Thoracic aorta (tissue), 2 donors: ENCODE measurements around the gene SFSWAP. TPM values are rescaled to one million over a fixed set of nuclear protein-coding genes. Genes with fewer than 3 reads are reported as not detected.

ENCODE experiments used
- ATAC-seq: fragments of 150-250 bp; one replicate; pipeline ENCODE4 v1.8.0; 2017; ENCODE audit warnings: low read depth; ENCODE audit not compliant: insufficient number of reproducible peaks, low FRiP score
- DNase-seq: peaks from one replicate; pipeline ENCODE4 v3.0.0-alpha.2; 2020; ENCODE audit warnings: low spot score
- H3K27ac ChIP-seq, 2 donors: fragments of 200-600 bp; sonication (generic); 1 replicate in 1 of 2; 2 replicates in 1 of 2; pipeline ENCODE4 v1.5.1; 2016; ENCODE audit warnings: mild to moderate bottlenecking in 2 of 2, moderate library complexity in 2 of 2
- H3K27me3 ChIP-seq: fragments of 200-600 bp; sonication (generic); replicated peaks from 2 replicates; pipeline ENCODE4 v1.6.0; 2016; ENCODE audit warnings: mild to moderate bottlenecking; ENCODE audit not compliant: insufficient read depth
- H3K36me3 ChIP-seq: fragments of 200-600 bp; sonication (generic); one replicate; pipeline ENCODE4 v1.5.1; 2016
- H3K4me1 ChIP-seq, 2 donors: fragments of 200-600 bp; sonication (generic); 1 replicate in 1 of 2; 2 replicates in 1 of 2; pipeline versions ENCODE4 v1.5.1 to v1.6.0; 2016; ENCODE audit warnings: low read depth in 2 of 2, mild to moderate bottlenecking in 1 of 2; ENCODE audit not compliant: control insufficient read depth in 1 of 2
- H3K4me3 ChIP-seq: fragments of 200-600 bp; sonication (generic); 2 replicates; pipeline ENCODE4 v1.5.1; 2016; ENCODE audit warnings: mild to moderate bottlenecking
- H3K9me3 ChIP-seq: fragments of 200-600 bp; sonication (generic); 2 replicates; pipeline ENCODE4 v1.5.1; 2016
- total RNA-seq, 2 donors: library from RNA; depleted of rRNA; stranded (reverse); fragments of >200 nt; gene quantifications; one replicate each; pipeline versions ENCODE4 v1.1.0 to v1.2.3, GENCODE V29; 2016
- TF ChIP-seq, protein P1 (sequence below): fragments of 200-600 bp; sonication (generic); IDR thresholded peaks from one replicate; pipeline ENCODE4 v1.5.1; 2019; ENCODE audit warnings: antibody characterized with exemption

Gene SFSWAP
- total RNA-seq, 2 donors from 2014 or later: 27.9 to 63.2 TPM

DNA sequence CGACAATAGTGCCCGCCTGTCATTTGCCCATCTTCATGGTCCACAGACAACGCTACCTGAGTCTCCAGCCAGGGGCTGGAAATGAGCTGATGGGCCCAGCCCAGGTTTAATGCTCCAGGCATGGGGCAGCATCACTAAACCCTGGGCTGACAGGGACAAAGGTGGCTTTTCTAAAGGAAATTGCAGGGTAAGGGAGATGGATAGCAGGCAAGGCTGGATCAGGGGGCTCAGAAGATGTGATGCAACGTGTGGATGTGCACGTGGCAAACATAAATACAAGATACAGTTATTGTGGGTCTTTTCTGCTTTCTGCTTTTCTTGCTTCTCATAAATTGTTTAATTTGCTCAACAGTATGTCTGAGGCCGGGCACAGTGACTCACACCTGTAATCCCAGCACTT is 113.6 kb downstream of the SFSWAP start:
- DNase-seq (no peak), ATAC-seq (no peak)
- Histone ChIP-seq H3K36me3 (no peaks in the 10 kb centered on the region), H3K9me3 (no peaks in the 10 kb centered on the region), H3K27ac (no peak overlapping the region), H3K4me1 (peaks cover 4 to 15% of the 10 kb centered on the region in 2 donors), H3K27me3 (peaks cover 1% of the 10 kb centered on the region), H3K4me3 (no peak overlapping the region)
- TF ChIP-seq, protein P1, sequence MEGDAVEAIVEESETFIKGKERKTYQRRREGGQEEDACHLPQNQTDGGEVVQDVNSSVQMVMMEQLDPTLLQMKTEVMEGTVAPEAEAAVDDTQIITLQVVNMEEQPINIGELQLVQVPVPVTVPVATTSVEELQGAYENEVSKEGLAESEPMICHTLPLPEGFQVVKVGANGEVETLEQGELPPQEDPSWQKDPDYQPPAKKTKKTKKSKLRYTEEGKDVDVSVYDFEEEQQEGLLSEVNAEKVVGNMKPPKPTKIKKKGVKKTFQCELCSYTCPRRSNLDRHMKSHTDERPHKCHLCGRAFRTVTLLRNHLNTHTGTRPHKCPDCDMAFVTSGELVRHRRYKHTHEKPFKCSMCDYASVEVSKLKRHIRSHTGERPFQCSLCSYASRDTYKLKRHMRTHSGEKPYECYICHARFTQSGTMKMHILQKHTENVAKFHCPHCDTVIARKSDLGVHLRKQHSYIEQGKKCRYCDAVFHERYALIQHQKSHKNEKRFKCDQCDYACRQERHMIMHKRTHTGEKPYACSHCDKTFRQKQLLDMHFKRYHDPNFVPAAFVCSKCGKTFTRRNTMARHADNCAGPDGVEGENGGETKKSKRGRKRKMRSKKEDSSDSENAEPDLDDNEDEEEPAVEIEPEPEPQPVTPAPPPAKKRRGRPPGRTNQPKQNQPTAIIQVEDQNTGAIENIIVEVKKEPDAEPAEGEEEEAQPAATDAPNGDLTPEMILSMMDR: no peak

DNA sequence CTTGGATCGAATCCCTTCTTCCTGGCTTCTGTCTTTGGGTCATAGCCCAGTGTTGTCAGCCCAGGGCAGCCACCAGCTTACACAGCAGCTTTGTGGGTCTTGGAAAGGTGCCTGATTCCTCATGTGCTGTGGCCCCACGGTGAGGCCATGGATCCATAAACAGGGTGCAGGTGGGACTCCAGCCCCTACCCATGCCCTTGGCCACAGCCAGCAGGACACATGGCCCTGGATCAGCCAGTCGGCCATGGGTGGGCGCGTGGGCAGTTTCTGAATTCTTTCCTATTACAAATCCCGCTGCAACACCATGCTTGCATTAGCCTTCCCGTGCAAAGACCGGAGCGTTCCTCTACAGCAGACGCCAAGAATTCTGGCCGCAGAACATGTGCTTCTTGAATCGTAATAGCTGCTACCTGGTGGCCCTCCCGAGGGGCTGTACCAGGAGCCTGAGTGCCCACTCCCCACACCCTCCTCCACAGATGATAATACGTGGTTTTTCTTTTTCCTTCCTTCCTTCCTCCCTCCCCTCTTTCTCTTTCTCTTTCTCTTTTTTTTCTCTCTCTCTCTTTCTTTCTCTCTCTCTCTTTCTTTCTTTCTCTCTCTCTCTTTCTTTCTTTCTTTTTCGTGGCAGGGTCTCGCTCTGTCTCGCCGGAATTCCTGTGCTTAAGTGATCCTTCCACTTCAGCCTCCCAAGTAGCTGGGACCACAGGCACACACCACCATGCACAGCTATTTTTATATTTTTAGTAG is 114.4 kb downstream of the SFSWAP start:
- Histone ChIP-seq H3K4me3 (peak overlapping the region; percentile 22), H3K27me3 (peaks cover 6% of the 10 kb centered on the region), H3K4me1 (peaks cover 7 to 24% of the 10 kb centered on the region in 2 donors), H3K36me3 (no peaks in the 10 kb centered on the region), H3K27ac (no peak overlapping the region), H3K9me3 (no peaks in the 10 kb centered on the region)
- DNase-seq (no peak), ATAC-seq (no peak)
- TF ChIP-seq, protein P1: no peak

- DNase-seq (no peak), ATAC-seq (no peak)
- H3K36me3 ChIP-seq: no peaks in the 10 kb centered on the region
- TF ChIP-seq, protein P1: no peak
- H3K27me3 ChIP-seq: peaks cover 6% of the 10 kb centered on the region
- no peak overlapping the region for H3K4me3 ChIP-seq
- H3K27ac ChIP-seq: no peak overlapping the region
- H3K4me1 ChIP-seq: peaks cover 12 to 34% of the 10 kb centered on the region in 2 donors
- no peaks in the 10 kb centered on the region for H3K9me3 ChIP-seq
Measured at GRCh38 chr12:131826097-131826928, 115.4 kb downstream of the SFSWAP start.

- DNase-seq (no peak), ATAC-seq (no peak)
- Histone ChIP-seq H3K27me3 (peaks cover 6% of the 10 kb centered on the region), H3K4me1 (peaks cover 12 to 37% of the 10 kb centered on the region in 2 donors), H3K36me3 (no peaks in the 10 kb centered on the region), H3K4me3 (peak within 1 kb of the TSS; percentile 73), H3K9me3 (no peaks in the 10 kb centered on the region), H3K27ac (no peak within 1 kb of the TSS)
- TF ChIP-seq, protein P1: no peak
Measured at GRCh38 chr12:131827961-131828534, 117.2 kb downstream of the SFSWAP start, which contains the start of gene MMP17. TSS of gene MMP17 (plus strand) at chr12:131828393. CDS start at chr12:131828495, 102 bp downstream.
